Measurements from ENCODE around the gene MRM3. TPM values are rescaled to one million over a fixed set of nuclear protein-coding genes. Genes with fewer than 3 reads are reported as not detected.

MRM3 gene, protein sequence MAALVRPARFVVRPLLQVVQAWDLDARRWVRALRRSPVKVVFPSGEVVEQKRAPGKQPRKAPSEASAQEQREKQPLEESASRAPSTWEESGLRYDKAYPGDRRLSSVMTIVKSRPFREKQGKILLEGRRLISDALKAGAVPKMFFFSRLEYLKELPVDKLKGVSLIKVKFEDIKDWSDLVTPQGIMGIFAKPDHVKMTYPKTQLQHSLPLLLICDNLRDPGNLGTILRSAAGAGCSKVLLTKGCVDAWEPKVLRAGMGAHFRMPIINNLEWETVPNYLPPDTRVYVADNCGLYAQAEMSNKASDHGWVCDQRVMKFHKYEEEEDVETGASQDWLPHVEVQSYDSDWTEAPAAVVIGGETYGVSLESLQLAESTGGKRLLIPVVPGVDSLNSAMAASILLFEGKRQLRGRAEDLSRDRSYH
- total RNA-seq: 10.8 and 17.4 TPM in 2 replicates

DNA sequence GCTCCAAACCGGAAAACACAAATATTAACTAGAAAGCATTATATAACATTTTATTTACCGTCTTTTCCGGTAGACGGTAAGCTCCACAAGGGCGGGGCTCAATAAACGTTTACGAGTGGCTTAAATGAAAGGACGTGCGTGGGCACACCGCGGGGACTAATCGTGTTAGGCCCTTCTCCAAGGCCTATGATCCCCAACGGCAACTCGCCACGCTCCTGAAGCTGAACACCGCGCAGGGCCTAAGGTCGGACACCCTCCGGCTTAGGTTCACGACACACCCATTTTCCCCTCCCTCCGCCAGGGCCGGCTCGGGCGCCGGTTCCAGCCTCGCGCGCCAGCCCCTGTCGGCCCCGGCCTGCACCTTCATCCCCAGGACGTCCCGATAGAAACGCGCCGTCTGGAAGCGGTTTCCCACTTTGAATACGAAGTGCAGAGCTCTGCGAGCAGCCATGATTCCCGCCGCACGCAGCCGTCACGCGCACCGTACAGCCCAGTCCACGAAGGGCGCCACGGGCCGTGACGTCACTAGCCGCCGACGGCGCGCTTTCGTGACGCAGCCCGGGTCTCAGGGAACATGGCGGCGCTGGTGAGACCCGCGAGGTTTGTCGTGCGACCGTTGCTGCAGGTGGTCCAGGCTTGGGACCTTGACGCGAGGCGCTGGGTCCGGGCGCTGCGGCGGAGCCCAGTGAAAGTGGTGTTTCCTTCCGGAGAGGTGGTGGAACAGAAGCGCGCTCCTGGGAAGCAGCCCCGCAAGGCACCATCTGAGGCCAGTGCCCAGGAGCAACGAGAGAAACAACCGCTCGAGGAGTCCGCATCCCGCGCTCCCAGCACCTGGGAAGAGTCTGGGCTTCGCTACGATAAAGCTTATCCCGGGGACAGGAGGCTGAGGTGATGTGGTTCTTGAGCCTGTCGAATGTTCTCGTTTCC, at the start of gene MRM3, which contains the start of gene GLOD4:
TSS of gene MRM3 (plus strand) at position 549 of the 927 bp plus-strand sequence. CDS start at position 575, 26 bp downstream.
TSS of gene GLOD4 (minus strand) at position 476 of the 927 bp plus-strand sequence. CDS start at position 451, 25 bp downstream.
- peak; percentile 89 for DNase-seq (ENCODE audit: low read depth)
- TF ChIP-seq, protein P1, sequence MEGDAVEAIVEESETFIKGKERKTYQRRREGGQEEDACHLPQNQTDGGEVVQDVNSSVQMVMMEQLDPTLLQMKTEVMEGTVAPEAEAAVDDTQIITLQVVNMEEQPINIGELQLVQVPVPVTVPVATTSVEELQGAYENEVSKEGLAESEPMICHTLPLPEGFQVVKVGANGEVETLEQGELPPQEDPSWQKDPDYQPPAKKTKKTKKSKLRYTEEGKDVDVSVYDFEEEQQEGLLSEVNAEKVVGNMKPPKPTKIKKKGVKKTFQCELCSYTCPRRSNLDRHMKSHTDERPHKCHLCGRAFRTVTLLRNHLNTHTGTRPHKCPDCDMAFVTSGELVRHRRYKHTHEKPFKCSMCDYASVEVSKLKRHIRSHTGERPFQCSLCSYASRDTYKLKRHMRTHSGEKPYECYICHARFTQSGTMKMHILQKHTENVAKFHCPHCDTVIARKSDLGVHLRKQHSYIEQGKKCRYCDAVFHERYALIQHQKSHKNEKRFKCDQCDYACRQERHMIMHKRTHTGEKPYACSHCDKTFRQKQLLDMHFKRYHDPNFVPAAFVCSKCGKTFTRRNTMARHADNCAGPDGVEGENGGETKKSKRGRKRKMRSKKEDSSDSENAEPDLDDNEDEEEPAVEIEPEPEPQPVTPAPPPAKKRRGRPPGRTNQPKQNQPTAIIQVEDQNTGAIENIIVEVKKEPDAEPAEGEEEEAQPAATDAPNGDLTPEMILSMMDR (IDR thresholded peaks at IDR 0.05; ENCODE audit: insufficient read depth, low read depth, low read length): peak; percentile 15
- peak within 1 kb of the TSS; percentile 79 for H3K4me3 ChIP-seq (ENCODE audit: low read depth, low read length)

DNA sequence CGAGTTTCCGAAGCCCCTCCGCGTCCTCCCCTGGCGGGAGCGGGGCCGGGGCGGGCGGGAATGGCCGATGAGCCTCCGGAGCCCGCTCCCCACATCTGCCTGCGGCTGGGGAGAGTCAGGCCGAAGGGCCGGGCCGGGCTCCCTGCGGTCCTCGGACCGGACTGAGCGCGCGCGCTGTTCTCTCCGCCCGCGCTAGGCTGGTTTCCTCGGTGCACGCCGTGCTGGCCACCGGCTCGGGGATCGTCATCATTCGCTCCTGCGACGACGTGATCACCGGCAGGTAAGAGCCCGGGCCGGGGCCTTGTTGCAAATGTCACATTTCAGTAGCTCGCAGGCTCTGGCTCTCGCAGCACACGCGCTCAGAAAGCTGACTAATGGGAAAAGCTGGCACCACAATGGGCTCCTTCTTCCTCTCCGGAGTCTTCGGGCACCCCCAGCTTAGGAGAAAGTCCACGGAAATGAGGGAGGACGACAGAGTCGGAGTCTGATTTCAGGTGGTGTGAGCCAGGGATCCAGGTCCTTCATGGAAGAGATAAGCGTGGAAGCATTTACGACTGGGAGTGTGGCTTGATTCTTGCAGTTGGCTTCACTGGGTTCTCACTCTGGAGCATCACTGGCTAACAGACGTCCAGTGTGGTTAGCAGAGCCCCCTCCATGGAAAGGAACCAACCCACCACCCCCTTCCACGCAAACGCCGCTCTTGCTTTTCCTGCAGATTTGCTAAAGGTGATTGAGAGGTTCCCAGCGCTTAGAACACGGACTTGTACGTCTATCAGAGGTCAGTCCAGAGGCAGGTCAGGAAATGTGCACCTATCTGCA, 49.0 kb upstream of the MRM3 start:
- DNase-seq (ENCODE audit: low read depth): peak; percentile 26
- TF ChIP-seq, protein P1 (IDR thresholded peaks at IDR 0.05; ENCODE audit: insufficient read depth, low read depth, low read length): no peak
- H3K4me3 ChIP-seq (ENCODE audit: low read depth, low read length): peak overlapping the region; percentile 75

DNA sequence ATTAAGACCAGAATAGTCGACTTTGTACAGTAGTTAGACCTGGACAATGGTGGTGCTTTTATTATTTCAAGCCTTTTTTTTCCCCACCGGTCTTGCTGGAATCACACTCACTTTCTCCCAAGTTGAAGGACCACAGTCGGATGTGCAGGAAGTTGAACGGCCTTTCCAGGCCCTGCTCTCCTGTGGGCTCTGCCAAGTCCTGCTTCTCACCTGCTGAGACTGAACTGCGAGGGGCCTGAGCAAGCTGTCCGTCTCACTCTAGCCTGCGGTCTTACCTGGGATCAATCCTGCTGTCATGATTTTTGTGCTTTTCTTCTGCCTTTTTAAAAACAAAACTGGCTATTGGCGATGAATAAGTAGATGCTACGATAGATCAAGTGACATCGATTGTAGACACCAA, 48.4 kb upstream of the MRM3 start:
- peak overlapping the region; percentile 75 for H3K4me3 ChIP-seq (ENCODE audit: low read depth, low read length)
- TF ChIP-seq, protein P1 (IDR thresholded peaks at IDR 0.05; ENCODE audit: insufficient read depth, low read depth, low read length): no peak
- DNase-seq (ENCODE audit: low read depth): no peak

DNA sequence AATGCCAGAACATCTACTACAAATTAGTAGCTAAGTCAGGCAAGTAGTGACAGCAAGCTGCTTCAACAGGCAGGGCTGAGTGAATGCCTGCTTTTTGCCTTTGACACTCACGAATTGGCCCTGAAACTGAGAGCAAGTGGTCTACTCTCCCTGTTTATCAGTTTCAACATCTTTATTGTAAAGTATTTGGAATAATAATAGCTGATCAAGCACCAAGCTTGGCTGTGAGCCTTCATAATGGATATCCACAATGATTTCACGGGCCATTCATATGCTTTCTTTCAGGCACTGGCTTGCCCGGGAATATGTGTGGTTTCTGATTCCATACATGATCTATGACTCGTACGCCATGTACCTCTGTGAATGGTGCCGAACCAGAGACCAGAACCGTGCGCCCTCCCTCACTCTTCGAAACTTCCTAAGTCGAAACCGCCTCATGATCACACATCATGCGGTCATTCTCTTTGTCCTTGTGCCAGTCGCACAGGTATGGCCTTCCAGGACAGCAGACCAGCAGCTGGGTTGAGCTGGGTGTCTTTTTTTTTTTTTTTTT, 44.5 kb upstream of the MRM3 start:
- DNase-seq (ENCODE audit: low read depth): no peak
- H3K4me3 ChIP-seq (ENCODE audit: low read depth, low read length): no peak overlapping the region
- TF ChIP-seq, protein P1 (IDR thresholded peaks at IDR 0.05; ENCODE audit: insufficient read depth, low read depth, low read length): no peak

DNA sequence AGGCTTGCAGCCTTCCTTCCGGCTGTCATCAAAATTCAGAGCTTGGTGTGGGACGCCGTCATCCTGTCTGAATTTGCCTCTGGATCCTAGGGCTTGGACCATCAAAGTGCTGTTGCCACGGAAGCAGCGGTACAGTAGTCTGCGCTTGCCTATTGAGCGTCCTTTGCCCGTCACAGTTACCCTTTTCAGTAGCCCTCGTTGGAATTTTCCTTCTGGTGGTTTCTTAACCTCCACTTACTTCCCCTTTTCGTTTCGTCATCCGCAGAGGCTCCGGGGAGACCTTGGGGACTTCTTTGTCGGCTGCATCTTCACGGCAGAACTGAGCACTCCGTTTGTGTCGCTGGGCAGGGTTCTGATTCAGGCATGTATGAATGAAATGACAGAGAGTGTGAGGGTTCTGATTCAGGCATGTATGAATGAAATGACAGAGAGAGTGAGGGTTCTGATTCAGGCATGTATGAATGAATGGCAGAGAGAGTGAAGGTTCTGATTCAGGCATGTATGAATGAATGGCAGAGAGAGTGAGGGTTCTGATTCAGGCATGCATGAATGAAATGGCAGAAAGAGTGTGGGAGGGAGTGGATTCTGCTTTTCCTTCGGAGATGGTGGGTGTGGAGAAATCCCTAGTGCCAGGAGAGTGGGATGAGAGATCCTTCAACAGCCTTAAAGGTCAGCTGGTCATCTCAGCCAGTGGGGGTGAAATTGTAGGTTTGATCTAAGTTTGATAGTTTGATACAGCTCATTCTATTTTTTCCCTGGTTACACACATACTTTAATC, 41.7 kb upstream of the MRM3 start:
- TF ChIP-seq, protein P1 (IDR thresholded peaks at IDR 0.05; ENCODE audit: insufficient read depth, low read depth, low read length): no peak
- no peak for DNase-seq (ENCODE audit: low read depth)
- H3K4me3 ChIP-seq (ENCODE audit: low read depth, low read length): no peak overlapping the region

All from fibroblast of villous mesenchyme (primary cell).